HG03108 (cell line): ENCODE data around the gene TM9SF2.

Experiments
- ATAC-seq: cut with Tn5 transposase; IDR thresholded peaks from one replicate; pipeline ENCODE4 v1.9.1; 2021; ENCODE audit warnings: moderate library complexity; ENCODE audit not compliant: unreplicated experiment

Gene TM9SF2

DNA sequence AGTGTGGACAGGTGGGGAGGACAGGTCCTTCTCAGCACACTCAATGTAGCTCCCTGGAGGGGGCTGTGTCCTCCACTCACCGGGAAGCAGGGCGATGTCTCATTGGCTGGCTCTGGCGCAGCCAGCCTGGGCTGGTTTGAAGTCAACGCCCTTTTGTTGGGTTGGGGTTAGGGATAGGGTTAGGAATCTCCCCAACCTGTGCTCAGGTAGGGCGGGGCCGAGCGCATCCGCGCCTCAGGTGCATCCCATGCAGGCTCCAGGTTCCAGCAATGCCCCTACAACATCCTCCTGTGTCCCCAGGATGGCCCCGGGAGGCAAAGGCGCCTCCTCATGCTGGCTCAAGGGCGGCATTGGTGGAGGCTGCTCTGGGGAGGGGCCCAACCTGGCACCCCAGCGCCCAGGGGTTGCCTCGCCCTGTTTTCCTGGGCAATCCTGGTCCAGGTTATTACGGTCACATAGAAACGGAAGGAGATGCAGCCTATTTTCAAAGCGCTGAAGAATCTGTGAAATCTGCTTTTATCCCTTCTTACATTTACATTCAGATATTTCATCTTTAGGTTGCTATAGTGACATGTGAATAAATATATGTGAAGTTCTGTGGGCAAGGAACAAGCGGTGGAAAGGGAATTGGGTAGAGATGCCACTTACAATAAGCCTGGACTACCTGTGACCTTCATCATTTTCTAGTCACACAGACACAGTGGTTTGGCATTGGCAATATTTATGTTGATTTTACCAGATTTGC lies 74.3 kb downstream of the TM9SF2 start:
- no peak for ATAC-seq

DNA sequence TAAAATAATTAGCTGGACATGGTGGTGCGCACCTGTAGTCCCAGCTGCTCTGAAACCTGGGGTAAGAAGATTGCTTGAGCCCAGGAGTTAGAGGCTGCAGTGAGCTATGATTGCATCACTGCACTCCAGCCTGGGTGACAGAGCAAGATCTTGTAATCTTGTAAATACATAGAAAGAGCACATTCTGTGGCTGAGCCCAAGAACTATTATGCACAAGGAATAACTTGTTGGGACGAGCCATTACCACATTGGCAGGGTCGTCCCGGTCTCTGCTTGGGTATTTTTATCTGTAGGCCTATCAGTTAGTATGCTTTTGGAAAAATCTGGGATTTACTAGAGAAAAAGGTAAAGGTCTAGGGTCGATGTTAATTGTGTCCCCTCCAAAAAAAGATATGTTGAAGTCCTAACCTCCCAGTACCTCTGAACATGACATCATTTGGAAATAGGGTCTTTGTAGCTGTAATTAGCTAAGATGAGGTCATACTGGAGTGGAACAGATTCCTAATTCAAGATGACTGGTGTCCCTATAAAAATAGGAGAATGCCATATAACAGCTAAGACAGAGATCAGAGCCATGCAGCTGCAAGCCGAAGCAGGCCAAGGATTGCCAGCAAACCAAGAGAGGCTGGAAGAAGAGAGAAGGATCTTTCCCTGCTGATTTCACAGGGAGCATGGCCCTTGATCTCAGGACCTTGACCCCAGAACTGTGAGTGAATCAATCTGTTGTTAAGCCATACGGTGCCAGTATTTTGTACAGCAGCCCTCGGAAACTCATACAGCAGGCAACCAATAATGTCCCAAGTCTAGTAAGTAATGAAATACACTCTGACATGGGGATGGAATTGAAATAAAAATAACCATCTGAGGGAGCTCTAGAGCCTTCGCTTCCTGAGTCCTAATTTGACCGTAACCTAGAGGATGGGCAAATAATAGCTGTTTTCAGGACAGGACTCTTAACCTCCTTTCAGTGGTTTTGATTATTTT lies 77.0 kb downstream of the TM9SF2 start:
- no peak for ATAC-seq

DNA sequence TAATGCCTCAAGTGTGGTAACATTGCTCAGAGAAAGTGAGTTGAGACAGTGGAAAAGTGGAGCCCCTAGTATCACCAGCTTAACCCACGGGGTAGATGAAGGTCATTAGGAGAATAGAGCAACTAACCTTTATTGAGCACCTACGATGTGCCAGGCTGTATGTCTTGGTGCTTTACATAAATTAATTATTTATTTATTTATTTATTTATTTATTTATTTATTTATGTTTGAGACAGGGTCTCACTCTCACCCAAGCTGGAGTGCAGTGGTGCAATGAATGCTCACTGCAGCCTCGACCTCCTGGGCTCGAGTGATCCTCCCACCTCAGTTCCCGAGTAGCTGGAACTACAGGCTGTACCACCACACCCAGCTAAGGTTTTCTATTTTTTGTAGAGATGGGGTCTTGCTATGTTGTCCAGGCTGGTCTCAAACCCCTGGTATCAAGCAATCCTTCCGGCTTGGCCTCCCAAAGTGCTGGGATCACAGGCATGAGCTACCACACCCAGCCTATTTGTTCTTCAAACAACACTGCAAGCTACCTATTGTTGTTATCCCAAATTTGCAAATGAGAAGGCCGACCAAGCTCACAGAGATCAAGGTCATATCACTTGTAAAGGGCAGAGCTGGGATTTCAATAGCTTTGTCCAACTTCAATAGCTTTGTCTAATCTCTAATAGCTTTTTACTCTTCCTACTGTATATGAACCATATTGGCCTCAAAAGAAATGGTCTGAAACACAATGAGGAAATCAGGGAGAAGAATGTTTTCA lies 79.4 kb downstream of the TM9SF2 start:
- no peak for ATAC-seq

DNA sequence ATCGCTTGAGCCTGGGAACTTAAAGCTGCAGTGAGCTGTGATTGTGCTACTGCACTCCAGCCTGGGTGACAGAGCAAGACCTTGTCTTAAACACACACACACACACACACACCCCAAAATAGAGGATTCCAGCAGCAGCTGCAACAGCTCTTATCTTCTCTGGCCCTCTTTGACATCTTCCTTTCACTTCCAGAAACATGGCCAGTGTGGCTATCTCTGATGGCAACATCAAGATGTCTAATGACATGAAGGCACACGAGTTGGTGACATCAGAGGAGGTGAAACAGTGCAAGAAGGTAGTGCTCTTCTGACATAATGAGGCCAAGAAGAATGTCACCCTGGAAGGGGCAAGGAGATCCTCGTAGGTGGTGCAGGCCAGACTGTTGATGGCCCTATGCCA lies 81.2 kb downstream of the TM9SF2 start:
- no peak for ATAC-seq

DNA sequence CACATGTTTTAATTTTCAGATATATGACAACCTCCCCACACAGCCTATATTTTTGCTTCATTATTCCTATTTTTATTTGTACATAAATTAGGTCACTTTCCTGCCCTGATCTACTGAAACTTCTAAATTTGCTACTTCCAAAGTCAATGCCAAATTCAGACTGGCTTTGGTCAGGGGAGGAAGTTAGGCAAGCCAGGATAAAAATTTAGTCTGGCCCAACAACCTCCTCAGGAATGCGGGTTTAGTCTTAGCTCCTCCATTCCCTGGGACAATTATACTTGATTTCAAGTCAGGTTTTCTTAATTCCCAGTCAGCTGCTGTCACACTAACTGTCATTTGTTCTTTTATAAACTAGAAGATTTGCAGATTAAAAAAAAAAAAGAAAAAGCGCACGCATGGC lies 84.3 kb downstream of the TM9SF2 start:
- ATAC-seq: no peak

DNA sequence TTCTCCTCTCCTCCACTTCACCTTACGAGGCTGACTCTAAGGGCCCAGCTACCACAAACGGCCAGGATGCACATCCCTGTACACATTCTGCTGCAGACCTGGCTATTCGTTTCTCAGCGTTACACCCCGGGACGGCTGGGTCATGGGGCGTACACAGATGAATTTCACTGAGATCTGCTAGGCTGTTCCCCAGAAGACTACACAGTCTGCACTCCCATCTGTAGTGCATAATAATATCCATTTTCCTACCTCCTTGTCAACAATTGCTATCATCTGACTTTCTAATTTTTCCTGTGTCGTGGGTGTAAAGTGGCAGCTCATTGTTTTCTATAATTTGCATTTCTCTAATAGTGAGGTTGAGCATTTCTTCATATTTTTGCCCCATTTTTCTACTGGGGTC lies 85.7 kb downstream of the TM9SF2 start:
- ATAC-seq: no peak

DNA sequence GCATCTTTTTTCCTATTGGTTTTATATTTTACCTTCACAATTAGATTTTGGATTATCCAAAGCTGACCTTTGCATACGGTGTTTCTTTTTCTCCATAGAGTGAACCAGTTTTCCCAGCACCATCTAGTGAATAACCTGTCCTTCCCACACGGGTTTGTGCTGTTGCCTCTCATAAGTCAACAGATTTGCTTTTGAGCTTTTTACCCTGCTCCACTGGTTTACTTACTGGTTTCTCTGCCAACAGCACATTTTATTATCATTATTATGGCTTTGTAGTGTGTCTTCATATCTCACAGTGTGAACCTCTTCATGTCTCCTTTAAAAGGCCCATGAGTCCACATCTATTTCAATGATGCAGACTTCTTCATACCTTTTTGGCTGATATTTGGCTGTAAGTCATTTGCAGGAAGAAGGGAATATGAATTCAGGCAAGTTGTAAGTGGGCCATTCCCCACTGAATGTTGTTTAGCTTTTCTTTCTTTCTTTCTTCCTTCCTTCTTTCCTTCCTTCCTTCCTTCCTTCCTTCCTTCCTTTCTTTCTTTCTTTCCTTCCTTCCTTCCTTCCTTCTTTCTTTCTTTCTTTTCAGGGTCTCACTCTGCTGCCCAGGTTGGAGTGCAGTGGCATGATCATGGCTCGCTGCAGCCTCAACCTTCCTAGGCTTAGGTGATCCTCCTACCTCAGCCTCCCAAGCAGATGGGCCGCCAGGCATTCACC lies 86.8 kb downstream of the TM9SF2 start:
- ATAC-seq: no peak

DNA sequence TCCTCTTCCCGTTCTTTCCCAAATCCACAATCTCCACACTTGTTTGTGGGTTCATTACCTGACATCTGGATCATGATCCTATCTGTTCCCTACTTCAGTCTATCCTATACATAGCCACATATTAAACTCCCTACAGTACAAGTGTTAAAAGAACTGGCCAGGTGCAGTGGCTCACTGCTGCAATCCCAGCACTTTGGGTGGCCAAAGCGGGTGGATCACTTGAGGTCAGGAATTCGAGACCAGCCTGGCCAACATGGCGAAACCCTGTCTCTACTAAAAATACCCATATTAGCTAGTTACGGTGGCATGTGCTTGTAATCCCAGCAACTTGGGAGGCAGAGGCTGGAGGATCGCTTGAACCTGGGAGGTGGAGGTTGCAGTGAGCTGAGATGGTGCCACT lies 88.3 kb downstream of the TM9SF2 start:
- ATAC-seq: no peak

DNA sequence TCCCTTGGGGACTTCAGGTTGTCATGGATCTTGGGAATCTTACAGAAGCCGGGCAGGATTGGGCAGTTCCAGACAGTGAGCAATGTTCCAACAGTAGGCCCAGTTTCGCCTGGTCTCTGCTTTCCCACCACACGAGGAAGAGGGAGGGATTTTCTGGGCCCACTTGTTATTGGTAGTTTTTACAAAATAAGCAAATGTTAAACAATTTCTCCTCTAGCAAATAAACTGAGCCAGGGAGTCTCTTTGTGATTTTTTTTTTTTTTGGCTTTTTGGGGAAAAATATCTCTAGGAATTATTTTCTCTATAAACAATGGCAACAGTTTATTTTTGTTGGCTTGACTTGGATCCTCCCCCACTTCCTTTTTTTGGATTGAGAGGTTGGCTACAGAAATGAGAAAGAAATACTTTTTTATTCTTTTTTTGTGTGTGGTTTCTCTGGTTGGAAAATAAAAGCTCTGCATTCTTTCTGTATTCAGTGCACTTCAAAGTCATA lies 89.3 kb downstream of the TM9SF2 start:
- ATAC-seq: no peak

DNA sequence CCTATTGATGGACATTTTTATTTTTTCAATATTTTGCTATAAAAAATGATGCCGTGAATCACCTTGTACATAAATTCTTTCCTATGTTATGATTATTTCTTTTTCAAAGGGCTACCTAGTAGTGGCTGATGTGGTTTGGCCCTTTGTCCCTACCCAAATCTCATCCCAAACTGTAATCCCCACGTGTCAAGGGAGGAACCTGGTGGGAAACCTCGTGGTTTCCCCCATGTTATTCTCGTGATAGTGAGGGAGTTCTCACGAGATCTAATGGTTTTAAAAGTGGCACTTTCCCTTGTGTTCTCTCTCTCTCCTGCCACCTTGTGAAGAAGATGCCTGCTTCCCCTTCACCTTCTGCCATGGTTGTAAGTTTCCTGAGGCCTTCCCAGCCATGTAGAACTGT lies 94.9 kb downstream of the TM9SF2 start:
- no peak for ATAC-seq

DNA sequence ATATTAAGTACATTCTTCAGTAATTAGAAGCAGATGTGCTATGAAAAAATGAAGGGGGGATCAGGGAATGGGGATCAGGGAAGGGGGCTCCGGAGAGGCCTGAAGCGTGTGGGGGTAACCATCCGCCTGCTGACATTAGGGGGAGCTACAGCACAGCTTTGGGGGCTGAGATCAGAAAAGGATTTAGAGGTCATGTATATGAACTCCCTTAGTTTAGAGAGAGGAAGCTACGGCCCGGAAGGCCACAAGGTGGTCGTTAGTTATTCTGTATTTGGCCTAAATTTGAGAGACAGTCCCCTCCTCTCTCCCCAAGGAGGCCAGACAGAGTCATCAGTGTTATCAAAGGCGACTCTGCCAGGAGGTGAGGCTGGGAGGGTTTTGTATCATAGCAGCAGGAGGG lies 99.0 kb downstream of the TM9SF2 start:
- ATAC-seq: no peak

DNA sequence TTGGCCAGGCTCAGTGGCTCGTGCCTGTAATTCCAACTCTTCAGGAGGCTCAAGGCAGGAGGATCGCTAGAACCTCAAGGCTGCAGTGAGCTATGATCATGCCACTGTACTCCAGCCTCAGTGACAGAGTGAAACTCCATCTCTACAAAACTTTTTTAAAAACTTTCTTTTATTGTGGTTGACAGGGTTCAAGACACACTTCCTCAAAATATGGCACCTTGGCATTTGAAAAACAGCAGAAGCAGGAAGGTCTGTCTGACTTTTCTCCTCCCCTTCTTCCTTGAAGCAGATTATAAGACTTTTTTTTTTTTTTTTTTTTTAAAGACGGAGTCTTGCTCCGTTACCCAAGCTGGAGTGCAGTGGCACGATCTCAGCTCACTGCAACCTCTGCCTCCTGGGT lies 100.3 kb downstream of the TM9SF2 start:
- ATAC-seq: no peak

DNA sequence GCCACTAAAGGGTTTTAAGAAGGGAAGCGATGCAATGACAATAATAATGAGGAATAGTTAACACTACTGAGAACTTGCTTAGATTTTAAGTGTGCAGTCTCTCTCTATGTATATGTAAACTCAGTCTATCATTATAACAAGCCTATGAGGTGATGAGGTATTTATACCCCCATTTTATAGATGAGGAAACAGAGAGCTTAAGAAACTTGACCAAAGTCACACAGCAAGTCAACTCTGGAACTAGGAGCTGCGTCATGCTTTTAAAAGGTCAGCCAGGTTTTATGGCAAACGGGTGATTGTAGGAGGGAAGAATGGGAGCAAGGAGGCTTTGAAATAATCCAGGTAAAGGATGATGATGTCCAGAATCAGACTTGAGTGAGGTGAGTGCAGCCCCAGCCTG lies 103.4 kb downstream of the TM9SF2 start:
- ATAC-seq: no peak

DNA sequence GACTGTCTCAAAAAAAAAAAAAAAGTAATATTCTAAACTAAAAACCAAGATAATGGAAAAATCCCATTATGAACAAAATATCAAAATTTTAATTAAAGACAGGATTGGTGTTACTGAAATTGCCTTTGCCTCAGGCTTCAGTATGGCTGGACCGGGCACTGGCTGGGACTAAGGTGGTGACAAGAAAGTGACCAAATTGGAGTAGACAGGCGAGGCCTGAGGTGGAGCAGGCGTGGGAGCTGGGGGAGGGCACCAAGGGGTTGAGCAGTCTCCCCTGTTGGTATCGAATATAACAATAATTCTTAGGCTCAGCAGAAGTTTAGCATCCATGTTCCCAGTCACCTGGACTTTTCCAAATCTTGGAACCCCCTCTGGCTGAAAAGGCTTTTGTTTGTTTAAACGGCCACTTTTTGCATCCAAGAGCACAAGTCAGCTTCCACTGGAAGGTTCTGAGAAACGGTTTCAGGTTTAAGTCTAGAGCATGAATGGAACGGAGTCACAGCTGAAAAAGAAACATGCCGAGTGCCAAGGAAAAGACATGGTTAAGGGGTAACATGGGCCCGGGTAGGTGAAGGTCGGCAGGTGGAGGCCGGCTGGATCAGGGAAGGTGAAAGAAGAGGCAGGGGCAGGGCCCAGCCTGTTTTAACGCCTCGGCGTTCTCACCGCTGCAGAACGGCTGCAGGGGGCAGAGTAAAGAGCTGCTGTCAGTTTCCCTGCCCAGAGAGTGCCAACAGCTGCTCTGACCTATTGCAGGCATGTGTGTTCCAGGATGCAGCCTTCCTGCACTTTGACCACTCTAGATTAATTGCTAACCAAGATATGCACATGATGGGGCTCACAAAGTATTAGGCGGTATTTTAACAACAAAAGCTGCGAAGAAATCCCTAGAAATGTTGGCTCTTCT lies 104.4 kb downstream of the TM9SF2 start:
- peak; percentile 65 for ATAC-seq

DNA sequence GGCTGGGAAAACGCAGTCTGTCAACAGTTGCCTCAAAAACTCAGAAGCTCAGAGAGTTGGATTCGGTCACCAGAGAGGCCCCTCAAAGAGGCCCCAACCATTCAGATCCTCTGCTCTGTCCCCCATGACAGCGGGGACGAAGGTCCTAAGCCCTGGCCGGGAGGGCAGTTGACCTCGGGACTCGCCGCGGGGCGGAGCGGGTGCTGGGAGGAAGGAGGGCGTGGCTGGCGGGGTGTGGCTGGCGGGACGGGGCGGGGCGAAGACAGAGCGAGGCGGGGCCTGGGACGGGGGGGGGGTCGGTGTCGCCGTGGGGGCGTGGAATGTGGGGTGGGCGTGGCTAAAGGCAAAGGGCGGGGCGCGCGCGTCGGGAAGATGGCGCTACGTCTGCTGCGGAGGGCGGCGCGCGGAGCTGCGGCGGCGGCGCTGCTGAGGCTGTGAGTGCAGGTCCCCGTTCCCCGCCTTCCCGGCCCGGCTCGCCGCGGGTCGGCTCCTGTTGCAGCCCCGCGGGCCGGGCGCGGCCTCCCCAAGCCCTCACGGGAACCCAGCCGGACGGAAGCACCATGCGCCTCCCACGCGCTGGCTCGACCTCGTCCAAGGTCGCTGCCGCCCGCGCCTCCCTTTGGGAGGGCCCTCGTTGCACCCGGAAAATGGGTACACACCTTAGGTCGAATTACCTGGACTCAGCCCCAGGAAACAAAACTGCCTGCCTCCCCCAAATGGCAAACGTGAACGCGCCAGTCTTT lies 105.2 kb downstream of the TM9SF2 start, which contains the start of gene CLYBL:
TSS of gene CLYBL (plus strand) at position 367 of the 743 bp plus-strand sequence.
- peak; percentile 70 for ATAC-seq

DNA sequence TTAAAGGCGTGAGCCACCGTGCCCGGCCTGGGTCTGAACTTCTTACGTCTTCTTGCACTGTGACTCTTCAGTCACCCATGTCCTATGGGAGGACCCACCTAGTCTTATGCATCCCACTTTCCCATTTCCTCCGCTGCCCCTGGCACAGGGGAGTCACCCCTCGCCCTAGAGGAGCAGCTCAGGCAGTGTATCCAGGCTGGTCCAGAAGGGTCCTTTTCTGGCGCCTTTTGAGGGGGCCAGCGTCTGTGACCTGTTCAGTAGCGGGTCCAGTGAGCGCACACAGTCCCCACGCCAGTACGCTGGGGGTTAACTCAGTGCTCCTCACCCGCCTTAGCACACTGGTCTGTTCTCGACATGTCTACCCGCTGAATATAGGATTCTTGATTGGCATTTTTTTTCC lies 107.1 kb downstream of the TM9SF2 start:
- no peak for ATAC-seq

DNA sequence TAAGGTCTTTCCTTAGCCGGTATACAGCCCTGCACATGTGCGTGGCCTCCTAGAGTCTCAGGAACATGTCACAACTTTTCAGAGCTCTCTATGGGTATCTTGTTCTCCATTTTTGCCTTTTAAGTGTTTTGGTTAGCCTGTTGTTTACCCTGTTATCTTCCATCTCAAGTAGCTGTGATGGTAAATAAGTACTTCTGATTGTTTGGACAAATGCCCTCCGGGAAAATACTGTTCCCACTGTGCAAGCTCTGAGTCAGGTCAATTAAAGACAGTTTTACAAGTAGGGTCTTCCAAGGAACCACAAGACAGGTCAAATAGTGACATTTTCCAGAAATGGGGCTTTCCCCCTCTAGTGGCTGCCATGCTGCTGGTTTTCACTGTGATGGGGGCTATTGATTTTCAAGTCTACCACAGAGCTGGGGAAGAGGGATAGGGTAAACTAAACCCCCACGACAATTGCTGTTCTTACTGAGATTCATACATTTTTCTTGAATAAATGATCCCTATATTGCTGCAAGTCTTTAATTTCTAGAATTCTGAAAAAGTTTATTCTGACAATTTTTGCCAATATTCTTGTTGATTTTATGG lies 109.5 kb downstream of the TM9SF2 start:
- no peak for ATAC-seq
